Activated T-cell treated with anti-CD3 and anti-CD28 coated beads, Interleukin-2, amount 50 U/mL, for 4 hours (primary cell): Measurements from ENCODE around the gene MND1. TPM values are rescaled to one million over a fixed set of nuclear protein-coding genes. Genes with fewer than 3 reads are reported as not detected.
"Not testable (repeated sequence)": the region's sequence is repeated elsewhere in the genome, so short reads cannot be mapped to it uniquely, and the experiment has no call there.

Experiments
- ATAC-seq, 2 donors: fragments of 200-7000 bp; cut with Tn5 transposase; one replicate each; pipeline ENCODE4 v1.10.0; 2021
- DNase-seq: peaks from one replicate; pipeline ENCODE4 v3.0.0-alpha.2; 2020
- H3K27me3 Mint-ChIP-seq: one replicate; pipeline ENCODE4 v1.8.0; 2021; ENCODE audit warnings: low read depth, mixed read lengths
- H3K36me3 Mint-ChIP-seq: one replicate; pipeline ENCODE4 v1.8.0; 2022; ENCODE audit warnings: mixed read lengths; ENCODE audit not compliant: insufficient read depth
- H3K4me1 Mint-ChIP-seq: one replicate; pipeline ENCODE4 v1.8.0; 2021; ENCODE audit warnings: low read depth, mixed read lengths
- H3K4me3 Mint-ChIP-seq: one replicate; pipeline ENCODE4 v1.8.0; 2021; ENCODE audit warnings: mild to moderate bottlenecking, moderate library complexity, mixed read lengths
- H3K9me3 Mint-ChIP-seq: one replicate; pipeline ENCODE4 v1.8.0; 2021; ENCODE audit warnings: mixed read lengths
- total RNA-seq, 3 donors: library from RNA; stranded (reverse); gene quantifications; one replicate each; pipeline ENCODE4 v1.2.1, GENCODE V29; 2021

MND1 gene
- total RNA-seq, 3 donors from 2014 or later: 5.2 to 9.6 (median 6.9) TPM

- ATAC-seq (no peak), DNase-seq (no peak)
- H3K4me1 Mint-ChIP-seq: peaks cover 56% of the 10 kb centered on the region
- H3K27me3 Mint-ChIP-seq: no peaks in the 10 kb centered on the region
- H3K4me3 Mint-ChIP-seq: no peak overlapping the region
- H3K9me3 Mint-ChIP-seq: no peaks in the 10 kb centered on the region
- no peaks in the 10 kb centered on the region for H3K36me3 Mint-ChIP-seq
Measured at GRCh38 chr4:153427363-153428071, 83.0 kb downstream of the MND1 start.

GRCh38 chr4:153428941-153429475, 84.5 kb downstream of the MND1 start:
- Mint-ChIP-seq H3K4me1 (peaks cover 66% of the 10 kb centered on the region), H3K4me3 (no peak overlapping the region), H3K27me3 (no peaks in the 10 kb centered on the region), H3K9me3 (no peaks in the 10 kb centered on the region), H3K36me3 (no peaks in the 10 kb centered on the region)
- no peak for DNase-seq
- ATAC-seq: no peak

GRCh38 chr4:153432965-153433753, 88.7 kb downstream of the MND1 start:
- H3K4me3 Mint-ChIP-seq: peak overlapping the region; percentile 74
- no peaks in the 10 kb centered on the region for H3K27me3 Mint-ChIP-seq
- ATAC-seq: peak; percentile 63 to 75
- H3K4me1 Mint-ChIP-seq: peaks cover 63% of the 10 kb centered on the region
- peak; percentile 50 for DNase-seq
- no peaks in the 10 kb centered on the region for H3K36me3 Mint-ChIP-seq
- H3K9me3 Mint-ChIP-seq: no peaks in the 10 kb centered on the region

GRCh38 chr4:153433754-153434105, 89.2 kb downstream of the MND1 start:
- Mint-ChIP-seq H3K9me3 (no peaks in the 10 kb centered on the region), H3K36me3 (no peaks in the 10 kb centered on the region), H3K4me3 (peak overlapping the region; percentile 74), H3K27me3 (no peaks in the 10 kb centered on the region), H3K4me1 (peaks cover 63% of the 10 kb centered on the region)
- ATAC-seq (peak in 1 of 2 donors; percentile 5), DNase-seq (no peak)

- peak in 1 of 2 donors; percentile 23 for ATAC-seq
- no peak for DNase-seq
- Mint-ChIP-seq H3K9me3 (no peaks in the 10 kb centered on the region), H3K4me3 (peak overlapping the region; percentile 74), H3K27me3 (no peaks in the 10 kb centered on the region), H3K4me1 (peaks cover 63% of the 10 kb centered on the region), H3K36me3 (no peaks in the 10 kb centered on the region)
Measured at GRCh38 chr4:153434190-153434589, 89.7 kb downstream of the MND1 start.

DNA sequence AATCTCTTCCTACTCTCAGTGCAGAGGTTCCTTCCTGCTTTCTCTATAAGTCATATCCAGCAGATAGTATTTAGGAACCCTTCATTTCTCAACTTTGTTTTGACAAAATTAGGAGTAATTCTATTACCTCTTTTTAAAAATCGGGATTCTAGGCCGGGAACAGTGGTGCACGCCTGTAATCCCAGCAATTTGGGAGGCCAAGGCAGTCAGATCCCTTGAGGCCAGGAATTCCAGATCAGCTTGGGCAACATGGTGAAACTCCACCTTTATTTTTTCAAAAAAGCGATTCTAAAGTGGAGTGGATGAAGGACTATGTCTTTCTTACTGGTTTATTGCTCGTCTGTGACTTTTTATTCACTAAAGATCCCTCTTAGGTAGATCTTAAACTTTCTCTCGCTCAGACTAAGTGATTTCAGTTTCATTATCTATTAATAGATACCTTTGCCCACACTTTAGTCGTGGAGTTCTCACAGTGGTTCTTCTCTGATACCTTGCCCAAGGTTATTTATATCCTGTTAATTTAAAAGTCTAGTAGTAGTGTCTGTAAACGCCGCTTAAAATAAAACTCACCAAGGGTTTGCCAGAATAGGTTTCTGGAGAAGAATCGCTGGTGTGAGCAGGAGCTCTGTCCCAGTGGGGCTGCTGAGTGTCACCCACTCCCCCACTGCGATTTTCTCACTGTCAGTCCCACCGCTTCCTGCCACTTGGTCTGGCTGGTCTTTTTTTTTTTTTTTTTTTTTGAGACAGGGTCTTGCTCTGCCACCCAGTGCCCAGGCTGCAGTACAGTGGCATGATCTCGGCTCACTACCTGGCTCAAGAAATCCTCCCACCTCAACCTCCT, 94.6 kb downstream of the MND1 start:
- peak; percentile 22 for DNase-seq
- H3K4me1 Mint-ChIP-seq: peaks cover 45% of the 10 kb centered on the region
- no peaks in the 10 kb centered on the region for H3K36me3 Mint-ChIP-seq
- no peaks in the 10 kb centered on the region for H3K27me3 Mint-ChIP-seq
- ATAC-seq: peak; percentile 83 to 86
- H3K4me3 Mint-ChIP-seq: peak overlapping the region; percentile 82
- no peaks in the 10 kb centered on the region for H3K9me3 Mint-ChIP-seq

DNA sequence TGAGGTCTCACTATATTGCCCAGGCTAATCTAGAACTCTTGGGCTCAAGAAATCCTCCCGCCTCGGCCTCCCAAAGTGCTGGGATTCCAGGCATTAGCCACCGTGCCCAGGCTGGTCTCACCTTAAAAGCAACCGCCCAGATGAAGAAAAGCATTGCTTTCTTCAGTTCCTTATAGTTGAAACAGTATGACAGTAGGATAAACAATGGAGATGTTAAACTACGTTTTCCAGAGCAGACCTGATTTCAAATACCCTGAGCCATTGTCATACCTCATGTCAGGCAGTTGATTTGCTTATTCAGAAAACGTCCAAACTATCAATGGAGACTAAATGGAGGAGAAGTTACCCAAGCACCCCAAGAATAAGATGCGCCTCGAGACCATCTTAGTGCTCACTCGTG, 95.3 kb downstream of the MND1 start:
- H3K27me3 Mint-ChIP-seq: no peaks in the 10 kb centered on the region
- peaks cover 40% of the 10 kb centered on the region for H3K4me1 Mint-ChIP-seq
- DNase-seq (no peak), ATAC-seq (no peak)
- H3K4me3 Mint-ChIP-seq: peak overlapping the region; percentile 82
- H3K36me3 Mint-ChIP-seq: no peaks in the 10 kb centered on the region
- H3K9me3 Mint-ChIP-seq: no peaks in the 10 kb centered on the region

DNA sequence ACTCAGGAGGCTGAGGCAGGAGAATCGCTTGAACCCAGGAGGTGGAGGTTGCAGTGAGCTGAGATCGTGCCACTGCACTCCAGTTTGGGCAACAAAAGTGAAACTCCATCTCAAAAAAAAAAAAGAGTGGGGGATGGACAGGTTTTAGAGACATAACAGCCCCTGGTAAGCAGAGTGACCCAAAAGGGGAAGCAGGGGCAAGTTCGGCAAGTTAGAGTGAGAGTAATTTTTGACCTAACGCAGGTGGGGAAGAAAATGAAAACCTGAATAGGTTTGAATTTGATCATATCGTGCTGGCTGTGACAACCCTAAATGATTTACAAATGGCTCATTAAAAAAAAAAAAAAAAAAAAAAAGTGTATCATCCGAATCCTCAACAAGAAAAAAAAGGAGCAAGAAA, 96.0 kb downstream of the MND1 start:
- Mint-ChIP-seq H3K4me1 (peaks cover 40% of the 10 kb centered on the region), H3K27me3 (no peaks in the 10 kb centered on the region), H3K9me3 (no peaks in the 10 kb centered on the region), H3K4me3 (no peak overlapping the region), H3K36me3 (no peaks in the 10 kb centered on the region)
- no peak for ATAC-seq
- DNase-seq: no peak

DNA sequence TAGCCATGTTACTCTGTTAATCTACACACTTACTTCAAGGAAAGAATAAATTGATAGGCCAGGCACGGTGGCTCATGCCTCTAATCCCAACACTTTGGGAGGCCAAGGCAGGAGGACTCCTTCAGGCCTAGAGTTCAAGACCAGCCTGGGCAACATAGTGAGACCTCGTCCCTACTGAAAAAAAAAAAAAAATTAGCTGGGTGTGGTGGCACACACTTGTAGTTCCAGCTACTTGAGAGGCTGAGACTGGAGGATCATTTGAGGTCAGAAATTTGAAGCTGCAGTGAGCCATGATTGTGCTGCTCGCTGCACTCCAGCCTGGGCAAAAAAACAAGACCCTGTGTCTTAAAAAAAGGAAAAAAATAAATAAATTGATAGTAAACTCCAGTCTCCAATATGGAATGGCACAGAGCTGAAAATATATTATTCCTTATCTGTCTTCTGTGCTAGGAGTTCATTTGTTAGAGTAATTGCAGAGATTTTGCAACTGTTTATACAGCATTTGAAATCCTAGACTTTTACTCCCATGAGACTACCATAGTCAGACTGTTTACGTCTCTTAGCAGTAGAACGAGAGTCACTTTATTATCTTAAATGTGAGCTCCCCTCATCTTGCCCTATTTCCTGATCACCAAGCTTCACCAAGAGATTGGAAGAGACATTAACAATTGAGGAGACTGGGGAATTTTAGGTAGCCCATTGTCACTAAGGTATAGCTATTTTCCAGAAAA, 102.9 kb downstream of the MND1 start:
- no peaks in the 10 kb centered on the region for H3K9me3 Mint-ChIP-seq
- no peak for ATAC-seq
- no peaks in the 10 kb centered on the region for H3K36me3 Mint-ChIP-seq
- no peak for DNase-seq
- H3K27me3 Mint-ChIP-seq: no peaks in the 10 kb centered on the region
- H3K4me3 Mint-ChIP-seq: no peak overlapping the region
- H3K4me1 Mint-ChIP-seq: peaks cover 18% of the 10 kb centered on the region

GRCh38 chr4:153448003-153448731, 103.7 kb downstream of the MND1 start:
- H3K9me3 Mint-ChIP-seq: no peaks in the 10 kb centered on the region
- H3K4me3 Mint-ChIP-seq: no peak overlapping the region
- ATAC-seq (no peak), DNase-seq (no peak)
- H3K27me3 Mint-ChIP-seq: no peaks in the 10 kb centered on the region
- H3K36me3 Mint-ChIP-seq: no peaks in the 10 kb centered on the region
- peaks cover 18% of the 10 kb centered on the region for H3K4me1 Mint-ChIP-seq

GRCh38 chr4:153449338-153449737, 104.8 kb downstream of the MND1 start:
- peaks cover 20% of the 10 kb centered on the region for H3K4me1 Mint-ChIP-seq
- DNase-seq: no peak
- ATAC-seq: no peak
- no peak overlapping the region for H3K4me3 Mint-ChIP-seq
- H3K27me3 Mint-ChIP-seq: no peaks in the 10 kb centered on the region
- no peaks in the 10 kb centered on the region for H3K36me3 Mint-ChIP-seq
- H3K9me3 Mint-ChIP-seq: no peaks in the 10 kb centered on the region

DNA sequence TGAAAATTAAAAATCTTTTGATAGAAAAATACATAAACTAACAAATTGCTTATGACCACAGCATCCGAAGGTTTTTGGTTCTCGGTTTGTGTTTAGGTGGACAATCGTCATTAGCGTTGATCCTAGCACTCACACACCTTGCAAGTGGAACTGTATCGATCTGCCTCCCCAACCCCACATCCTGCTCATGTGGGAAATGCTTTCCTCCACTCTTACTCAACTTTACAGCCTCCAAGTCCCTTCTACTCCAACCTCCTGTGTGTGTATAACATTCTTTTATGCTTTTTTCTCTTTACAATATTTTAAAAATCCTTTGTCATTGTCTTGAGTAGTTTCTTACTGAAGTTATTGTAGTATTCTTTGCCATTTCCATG, 106.0 kb downstream of the MND1 start:
- ATAC-seq (peak in 1 of 2 donors; percentile 58), DNase-seq (no peak)
- H3K4me3 Mint-ChIP-seq: peak overlapping the region; percentile 55
- no peaks in the 10 kb centered on the region for H3K9me3 Mint-ChIP-seq
- no peaks in the 10 kb centered on the region for H3K36me3 Mint-ChIP-seq
- H3K27me3 Mint-ChIP-seq: no peaks in the 10 kb centered on the region
- H3K4me1 Mint-ChIP-seq: peaks cover 20% of the 10 kb centered on the region

DNA sequence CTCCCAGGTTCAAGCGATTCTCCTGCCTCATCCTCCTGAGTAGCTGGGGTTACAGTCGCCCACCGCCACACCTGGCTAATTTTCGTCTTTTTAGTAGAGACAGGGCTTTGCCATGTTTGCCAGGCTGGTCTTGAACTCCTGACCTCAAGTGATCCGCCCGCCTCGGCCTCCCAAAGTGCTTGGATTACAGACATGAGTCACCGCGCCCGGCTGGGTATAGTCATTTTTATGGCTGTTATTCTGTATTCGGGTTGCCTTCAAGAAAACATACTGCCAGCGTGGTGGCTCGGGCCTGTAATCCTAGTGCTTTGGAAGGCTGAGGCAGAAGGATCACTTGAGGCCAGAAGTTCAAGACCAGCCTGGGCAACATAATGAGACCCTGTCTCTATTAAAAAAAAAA, 106.7 kb downstream of the MND1 start:
- H3K9me3 Mint-ChIP-seq, H3K4me3 Mint-ChIP-seq, H3K27me3 Mint-ChIP-seq, ATAC-seq, DNase-seq, H3K36me3 Mint-ChIP-seq: not testable (repeated sequence)
- H3K4me1 Mint-ChIP-seq: peaks cover 20% of the 10 kb centered on the region
